Activated naive CD8-positive, alpha-beta T cell treated with anti-CD3 and anti-CD28 coated beads, Interleukin-2, amount 50 U/mL, for 24 hours (primary cell): ENCODE results near the gene GPR63.

Experiments
- ATAC-seq: fragments of 150-1000 bp; cut with Tn5 transposase; one replicate; pipeline ENCODE4 v1.10.0; 2021
- DNase-seq: peaks from one replicate; pipeline ENCODE4 v3.0.0; 2021
- H3K27ac Mint-ChIP-seq: one replicate; pipeline ENCODE4 v1.8.0; 2021; ENCODE audit warnings: mild to moderate bottlenecking, mixed read lengths
- H3K27me3 Mint-ChIP-seq: one replicate; pipeline ENCODE4 v1.8.0; 2021; ENCODE audit warnings: mixed read lengths
- H3K36me3 Mint-ChIP-seq: one replicate; pipeline ENCODE4 v1.8.0; 2021; ENCODE audit warnings: low read depth, mixed read lengths
- H3K4me1 Mint-ChIP-seq: one replicate; pipeline ENCODE4 v1.8.0; 2021; ENCODE audit warnings: mixed read lengths
- H3K4me3 Mint-ChIP-seq: one replicate; pipeline ENCODE4 v1.8.0; 2021; ENCODE audit warnings: mild to moderate bottlenecking, moderate library complexity, mixed read lengths
- H3K9me3 Mint-ChIP-seq: one replicate; pipeline ENCODE4 v1.8.0; 2021; ENCODE audit warnings: mixed read lengths

GPR63 gene

DNA sequence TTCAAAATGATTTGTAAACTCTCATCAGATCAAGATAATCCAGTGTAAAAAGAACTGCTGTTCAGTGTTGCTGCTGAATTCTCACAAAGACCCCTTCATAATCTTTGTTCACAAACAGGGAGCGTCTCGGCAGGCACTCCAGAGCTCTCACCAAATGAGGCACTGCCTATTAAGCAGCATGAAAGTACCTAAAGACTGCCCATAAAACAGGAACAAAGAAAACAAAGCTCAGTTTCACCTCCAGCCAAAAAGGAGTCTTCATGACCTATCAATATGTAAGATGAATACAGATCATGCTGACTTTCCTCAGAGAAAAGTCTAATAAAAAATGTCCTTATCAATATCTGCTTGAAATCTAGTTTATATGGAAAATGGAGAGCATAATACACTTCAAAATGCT is 41.8 kb downstream of the GPR63 start:
- ATAC-seq = no peak

DNA sequence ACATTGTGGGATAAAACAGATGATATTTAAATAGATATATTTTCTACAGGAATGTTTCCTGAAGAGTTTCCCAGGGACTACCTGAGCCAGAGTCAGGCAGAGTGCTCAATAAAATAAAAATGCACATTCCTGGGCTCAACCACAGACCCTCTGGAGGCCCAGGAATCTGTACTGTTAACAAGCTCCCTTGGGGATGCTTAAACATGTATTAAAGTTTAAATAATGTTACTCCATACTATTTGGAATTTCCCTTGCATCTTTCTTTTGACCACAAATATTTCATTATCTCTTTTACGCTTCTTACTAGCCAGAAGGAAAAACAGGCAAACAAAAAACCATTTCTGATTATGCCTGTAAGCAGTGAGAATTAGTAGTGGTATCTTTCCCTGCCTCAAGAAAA is 42.3 kb downstream of the GPR63 start:
- Mint-ChIP-seq H3K4me1 (no peaks in the 10 kb centered on the region), H3K9me3 (peaks cover 3% of the 10 kb centered on the region), H3K27ac (no peak overlapping the region), H3K36me3 (no peaks in the 10 kb centered on the region), H3K4me3 (no peak overlapping the region), H3K27me3 (peaks cover 2% of the 10 kb centered on the region)
- ATAC-seq (no peak), DNase-seq (no peak)

More for the DNA sequence above, 41.8 kb downstream of the GPR63 start:
- H3K27me3 Mint-ChIP-seq = peaks cover 2% of the 10 kb centered on the region
- DNase-seq = no peak
- H3K36me3 Mint-ChIP-seq = no peaks in the 10 kb centered on the region
- H3K4me3 Mint-ChIP-seq = no peak overlapping the region
- no peaks in the 10 kb centered on the region for H3K9me3 Mint-ChIP-seq
- no peak overlapping the region for H3K27ac Mint-ChIP-seq
- H3K4me1 Mint-ChIP-seq = no peaks in the 10 kb centered on the region

DNA sequence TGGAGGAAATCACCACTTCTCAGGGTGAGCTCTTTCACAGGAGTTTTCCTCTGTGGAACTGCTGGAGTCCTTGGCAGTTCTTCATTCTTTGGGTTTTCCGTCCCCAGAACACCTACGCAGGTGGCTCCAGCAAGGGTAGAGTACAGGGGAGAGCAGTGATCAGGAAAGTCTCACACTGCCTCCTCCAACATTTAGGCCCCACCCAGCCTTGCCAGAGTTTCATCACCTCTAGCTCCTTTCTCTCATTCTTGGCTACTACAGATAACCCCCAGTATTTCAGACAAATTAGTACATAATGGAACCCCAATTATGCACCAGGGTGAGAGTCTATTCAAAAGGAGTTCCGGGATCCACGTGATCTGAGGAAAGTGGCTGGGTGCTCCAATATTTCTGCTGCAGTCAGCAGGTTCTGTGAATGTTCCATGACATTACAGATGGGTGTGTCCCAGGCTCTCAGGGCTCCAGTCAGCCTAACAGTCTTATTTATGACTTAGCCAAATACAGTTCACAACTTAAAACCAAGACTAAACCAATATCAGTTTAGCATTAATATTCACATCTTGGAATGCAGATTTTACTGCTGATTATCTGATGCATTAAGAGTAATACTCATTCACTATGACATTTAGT is 44.6 kb downstream of the GPR63 start:
- H3K36me3 Mint-ChIP-seq = no peaks in the 10 kb centered on the region
- no peaks in the 10 kb centered on the region for H3K4me1 Mint-ChIP-seq
- no peak overlapping the region for H3K4me3 Mint-ChIP-seq
- no peak overlapping the region for H3K27ac Mint-ChIP-seq
- ATAC-seq (no peak), DNase-seq (no peak)
- peaks cover 4% of the 10 kb centered on the region for H3K9me3 Mint-ChIP-seq
- H3K27me3 Mint-ChIP-seq = peaks cover 2% of the 10 kb centered on the region

DNA sequence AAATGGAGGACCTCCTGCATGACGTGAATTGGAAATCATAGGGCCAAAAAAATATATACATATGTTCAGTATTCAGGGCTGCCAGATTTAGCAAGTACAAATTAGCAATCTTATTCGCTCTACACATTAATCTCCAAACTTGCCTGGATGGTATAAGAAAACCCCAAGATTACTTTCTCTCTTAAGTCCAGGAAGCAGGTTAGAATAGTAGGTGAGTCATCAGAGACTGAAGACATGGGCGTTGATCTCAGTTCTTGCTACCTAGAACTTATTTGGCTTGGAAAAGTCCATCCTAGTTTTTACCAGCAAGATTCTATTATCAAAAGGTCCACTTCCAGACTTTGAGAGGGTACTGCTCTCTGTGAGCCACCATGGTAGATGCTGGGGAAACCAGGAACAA is 47.4 kb downstream of the GPR63 start:
- DNase-seq = no peak
- H3K9me3 Mint-ChIP-seq = peaks cover 4% of the 10 kb centered on the region
- ATAC-seq = no peak

DNA sequence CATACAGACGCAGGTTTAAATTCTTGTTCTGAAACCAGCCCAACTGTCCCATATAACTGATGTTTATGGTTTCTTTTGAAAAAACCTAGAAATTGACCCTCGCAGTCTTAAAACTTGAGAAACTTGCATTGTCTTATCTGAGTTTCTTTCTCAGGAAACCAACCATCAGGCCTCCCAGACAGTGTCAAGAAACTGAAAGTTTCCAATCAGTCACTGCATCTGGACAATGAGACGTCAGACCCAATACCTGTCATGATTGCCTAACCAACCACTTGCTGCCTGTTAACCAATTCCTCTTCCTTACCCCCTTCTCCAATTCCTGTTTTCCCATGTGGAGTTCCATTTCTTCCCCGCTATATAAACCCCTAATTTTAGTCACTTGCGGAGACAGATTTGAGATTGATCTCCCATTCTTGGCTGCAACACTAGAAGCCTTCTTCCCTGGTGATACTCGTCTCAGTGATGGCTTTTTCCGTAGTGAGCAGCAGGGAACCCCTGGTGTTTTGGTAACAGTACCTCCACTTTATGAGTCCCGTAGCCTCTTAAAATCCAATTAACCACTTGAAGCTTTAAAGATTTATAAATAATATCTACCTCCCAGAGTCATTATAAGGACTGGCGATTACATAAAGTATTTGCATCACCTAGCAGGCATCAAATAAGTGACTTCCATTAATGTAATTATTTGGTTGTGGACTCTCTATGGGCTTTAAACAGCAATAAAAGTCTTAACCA is 49.3 kb downstream of the GPR63 start:
- Mint-ChIP-seq H3K27me3 (no peaks in the 10 kb centered on the region), H3K4me3 (no peak overlapping the region), H3K4me1 (no peaks in the 10 kb centered on the region), H3K27ac (no peak overlapping the region), H3K9me3 (peaks cover 4% of the 10 kb centered on the region), H3K36me3 (no peaks in the 10 kb centered on the region)
- ATAC-seq (no peak), DNase-seq (no peak)

More for the DNA sequence above, 47.4 kb downstream of the GPR63 start:
- Mint-ChIP-seq H3K36me3 (no peaks in the 10 kb centered on the region), H3K27me3 (no peaks in the 10 kb centered on the region), H3K4me3 (no peak overlapping the region), H3K4me1 (no peaks in the 10 kb centered on the region), H3K27ac (no peak overlapping the region)

DNA sequence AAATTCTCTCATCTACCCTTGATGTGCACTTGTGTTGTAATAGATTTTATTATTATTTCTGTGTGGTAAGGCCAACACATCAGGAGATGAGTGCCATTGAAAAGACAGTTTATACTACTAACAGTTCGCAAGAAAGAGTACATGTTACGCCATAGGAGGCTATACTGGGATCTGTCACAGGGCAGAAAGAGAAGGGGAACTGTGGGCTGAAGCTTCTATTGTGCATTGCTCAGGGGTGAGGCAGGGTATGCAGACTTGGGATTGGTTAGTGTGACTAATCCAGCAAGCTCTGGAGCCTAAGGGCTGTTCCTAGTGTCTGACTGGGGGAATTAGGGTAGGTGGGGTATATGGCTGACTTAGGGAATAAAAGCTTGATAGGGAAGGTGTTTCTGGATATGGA is 50.9 kb downstream of the GPR63 start:
- Mint-ChIP-seq H3K9me3 (peaks cover 4% of the 10 kb centered on the region), H3K4me3 (no peak overlapping the region), H3K36me3 (no peaks in the 10 kb centered on the region), H3K4me1 (no peaks in the 10 kb centered on the region), H3K27me3 (no peaks in the 10 kb centered on the region), H3K27ac (no peak overlapping the region)
- DNase-seq = no peak
- no peak for ATAC-seq

DNA sequence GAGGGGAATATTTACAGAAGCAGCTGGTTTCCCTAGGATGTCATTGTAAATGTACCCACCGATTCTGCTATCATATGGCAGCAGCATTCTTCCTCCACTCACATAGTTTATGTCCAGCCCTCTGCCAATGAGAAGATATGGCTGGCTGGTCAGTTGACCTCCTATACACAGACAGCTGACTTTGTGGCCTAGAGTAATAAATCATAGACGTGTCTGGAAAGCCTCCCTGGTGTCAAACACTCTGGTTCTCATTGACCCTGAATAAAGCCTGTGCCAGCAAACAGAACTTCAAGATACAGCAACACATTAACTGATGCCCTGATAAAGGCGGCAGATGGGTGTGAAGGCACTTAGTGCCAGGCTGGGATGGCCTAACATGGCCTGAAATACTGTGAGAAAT is 52.6 kb downstream of the GPR63 start:
- no peaks in the 10 kb centered on the region for H3K9me3 Mint-ChIP-seq
- no peak for ATAC-seq
- no peak for DNase-seq
- H3K27me3 Mint-ChIP-seq = no peaks in the 10 kb centered on the region
- no peaks in the 10 kb centered on the region for H3K4me1 Mint-ChIP-seq
- no peaks in the 10 kb centered on the region for H3K36me3 Mint-ChIP-seq
- H3K4me3 Mint-ChIP-seq = no peak overlapping the region
- no peak overlapping the region for H3K27ac Mint-ChIP-seq

DNA sequence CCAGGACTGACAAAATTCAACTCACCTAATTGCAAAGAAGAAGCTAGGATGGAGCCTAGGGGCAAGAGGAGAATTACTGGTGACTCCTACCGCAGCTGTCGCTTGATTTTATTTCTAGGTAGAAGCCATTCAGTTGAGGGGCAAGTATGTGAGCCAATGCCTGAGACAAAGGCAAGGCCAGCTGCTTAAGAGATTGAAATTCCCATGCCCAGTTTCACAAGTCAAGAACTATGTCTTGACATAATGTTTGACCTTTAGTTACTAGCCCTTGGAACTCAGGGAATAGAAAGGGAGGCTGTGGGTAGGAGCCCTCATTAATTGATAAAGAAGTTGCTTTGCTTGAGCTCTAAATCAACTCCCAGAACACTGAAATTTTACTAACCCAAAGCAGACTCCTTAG is 54.0 kb downstream of the GPR63 start:
- Mint-ChIP-seq H3K36me3 (no peaks in the 10 kb centered on the region), H3K4me1 (no peaks in the 10 kb centered on the region), H3K4me3 (no peak overlapping the region), H3K27ac (no peak overlapping the region), H3K9me3 (no peaks in the 10 kb centered on the region), H3K27me3 (no peaks in the 10 kb centered on the region)
- ATAC-seq (no peak), DNase-seq (no peak)

DNA sequence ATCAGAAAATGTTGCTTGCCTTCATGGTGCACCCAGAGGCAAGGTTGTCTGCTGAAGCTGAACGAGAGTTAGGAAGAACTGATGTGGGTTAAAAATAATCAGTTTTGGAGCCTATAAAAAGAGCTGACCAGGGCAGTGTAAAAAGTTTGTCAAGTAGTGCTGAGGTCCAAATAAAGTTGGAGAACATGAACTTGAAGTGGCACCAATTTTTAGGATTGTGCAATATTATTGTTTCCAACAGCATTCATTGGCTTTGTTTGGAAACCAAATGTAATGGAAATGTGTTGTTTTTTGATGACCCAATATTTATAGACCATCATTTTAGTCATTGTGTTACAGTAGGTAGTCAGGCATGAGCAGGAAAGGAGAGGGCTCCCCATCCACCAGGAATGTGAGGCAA is 55.7 kb downstream of the GPR63 start:
- no peak overlapping the region for H3K4me3 Mint-ChIP-seq
- ATAC-seq = no peak
- no peak for DNase-seq
- H3K27ac Mint-ChIP-seq = no peak overlapping the region
- H3K27me3 Mint-ChIP-seq = no peaks in the 10 kb centered on the region
- H3K4me1 Mint-ChIP-seq = no peaks in the 10 kb centered on the region
- H3K9me3 Mint-ChIP-seq = no peaks in the 10 kb centered on the region
- H3K36me3 Mint-ChIP-seq = no peaks in the 10 kb centered on the region

DNA sequence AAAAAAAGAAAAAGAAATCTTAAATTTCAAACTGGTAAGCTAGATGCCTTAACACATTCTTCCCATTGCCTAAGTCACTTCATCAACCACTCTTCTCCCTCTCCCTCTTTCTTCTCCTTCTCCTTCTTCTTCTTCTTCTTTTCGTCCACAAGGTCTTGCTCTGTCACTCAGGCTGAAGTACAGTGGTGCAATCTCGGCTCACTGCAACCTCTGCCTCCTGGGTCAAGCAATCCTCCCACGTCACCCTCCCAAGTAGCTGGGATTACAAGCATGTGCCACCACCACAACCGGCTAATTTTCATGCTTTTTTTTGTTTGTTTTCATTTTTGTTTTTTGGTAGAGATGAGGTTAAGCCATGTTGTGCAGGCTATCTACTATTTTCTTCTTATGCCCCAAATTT is 60.2 kb downstream of the GPR63 start:
- Mint-ChIP-seq H3K4me3 (no peak overlapping the region), H3K27me3 (peaks cover 4% of the 10 kb centered on the region), H3K27ac (no peak overlapping the region), H3K36me3 (no peaks in the 10 kb centered on the region), H3K4me1 (no peaks in the 10 kb centered on the region), H3K9me3 (no peaks in the 10 kb centered on the region)
- no peak for DNase-seq
- no peak for ATAC-seq

DNA sequence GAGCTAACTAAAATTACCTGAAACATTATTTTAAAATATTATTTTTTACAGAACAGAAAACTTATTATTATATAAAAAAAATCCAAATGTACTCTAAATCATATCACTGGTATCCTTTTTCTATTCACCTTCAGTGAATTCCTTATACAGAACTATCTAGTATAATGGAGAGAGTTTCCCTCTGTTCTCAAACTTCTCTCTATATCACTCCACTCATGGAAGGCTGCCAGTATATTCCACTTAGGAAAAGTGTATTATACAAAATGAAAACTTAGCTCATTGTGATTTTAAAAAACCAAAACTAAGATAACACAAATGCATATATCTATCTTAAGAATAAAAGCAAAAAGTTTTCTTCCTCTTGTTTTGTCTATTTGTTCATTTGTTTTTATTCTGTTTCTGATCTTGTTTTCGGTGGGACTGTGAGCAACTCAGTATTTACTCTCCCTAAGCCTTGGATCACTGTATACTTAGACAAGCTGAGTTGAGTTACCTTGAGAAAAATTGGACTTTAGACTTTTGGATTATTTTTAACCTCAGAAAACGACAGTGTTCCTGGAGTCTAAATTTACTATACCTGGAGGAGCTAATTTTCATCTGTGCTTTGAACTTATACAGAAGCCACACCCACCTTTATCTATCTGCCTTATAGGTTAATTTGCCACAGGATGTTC is 61.4 kb downstream of the GPR63 start:
- Mint-ChIP-seq H3K4me3 (no peak overlapping the region), H3K36me3 (no peaks in the 10 kb centered on the region), H3K27me3 (peaks cover 4% of the 10 kb centered on the region), H3K9me3 (no peaks in the 10 kb centered on the region), H3K4me1 (no peaks in the 10 kb centered on the region), H3K27ac (no peak overlapping the region)
- ATAC-seq (no peak), DNase-seq (no peak)

- H3K9me3 Mint-ChIP-seq = peaks cover 6% of the 10 kb centered on the region
- peaks cover 3% of the 10 kb centered on the region for H3K36me3 Mint-ChIP-seq
- H3K4me3 Mint-ChIP-seq = no peak overlapping the region
- no peak for DNase-seq
- H3K27ac Mint-ChIP-seq = no peak overlapping the region
- peaks cover 13% of the 10 kb centered on the region for H3K27me3 Mint-ChIP-seq
- ATAC-seq = peak; percentile 86
- no peaks in the 10 kb centered on the region for H3K4me1 Mint-ChIP-seq
These were observed 70.5 kb downstream of the GPR63 start for GRCh38 chr6:96766769-96767168.

DNA sequence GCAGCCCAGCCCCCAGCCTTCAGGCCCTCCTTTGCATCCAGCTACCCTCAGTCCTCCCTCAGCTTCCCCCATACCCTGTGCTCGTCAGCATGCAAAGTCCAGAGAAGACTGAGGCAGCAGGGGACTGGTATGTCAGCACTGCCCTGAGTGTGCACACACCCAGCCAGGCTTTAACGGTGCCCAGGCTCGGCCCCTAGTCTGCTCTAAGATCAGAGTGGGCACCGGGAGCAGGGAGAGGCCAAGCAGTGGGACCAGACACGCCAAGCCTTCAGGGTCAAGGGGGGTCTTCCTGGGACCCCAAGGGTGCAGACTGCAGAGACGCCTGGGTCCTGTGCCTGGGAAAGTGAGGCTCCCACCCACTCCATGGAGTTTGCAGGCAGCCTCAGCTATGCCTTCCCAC is 74.7 kb downstream of the GPR63 start:
- Mint-ChIP-seq H3K9me3 (no peaks in the 10 kb centered on the region), H3K27ac (no peak overlapping the region), H3K4me3 (no peak overlapping the region), H3K36me3 (no peaks in the 10 kb centered on the region), H3K4me1 (no peaks in the 10 kb centered on the region), H3K27me3 (no peaks in the 10 kb centered on the region)
- DNase-seq (no peak), ATAC-seq (no peak)

DNA sequence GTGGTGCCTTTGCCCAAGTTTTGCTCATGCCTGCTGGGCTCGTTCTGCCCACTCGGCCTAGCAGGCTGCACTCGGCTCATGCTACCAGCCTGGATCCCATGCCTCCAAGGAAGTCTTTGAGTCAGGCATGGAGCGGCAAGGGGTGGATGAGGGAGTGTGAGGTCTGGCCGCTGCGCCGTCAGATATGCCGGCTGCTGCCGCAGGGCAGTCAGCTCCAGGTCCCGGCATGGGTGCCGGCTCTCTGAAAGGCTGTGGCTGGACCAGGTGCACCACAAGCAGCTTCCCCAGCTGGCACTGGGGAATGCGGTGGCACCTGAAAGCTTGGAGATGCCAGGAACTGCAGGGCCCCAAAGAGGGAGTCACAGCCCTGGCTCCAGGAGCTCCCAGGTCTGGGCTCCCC is 75.5 kb downstream of the GPR63 start:
- Mint-ChIP-seq H3K27ac (no peak overlapping the region), H3K4me3 (no peak overlapping the region), H3K9me3 (no peaks in the 10 kb centered on the region), H3K4me1 (no peaks in the 10 kb centered on the region), H3K36me3 (no peaks in the 10 kb centered on the region), H3K27me3 (peaks cover 3% of the 10 kb centered on the region)
- ATAC-seq (no peak), DNase-seq (no peak)

DNA sequence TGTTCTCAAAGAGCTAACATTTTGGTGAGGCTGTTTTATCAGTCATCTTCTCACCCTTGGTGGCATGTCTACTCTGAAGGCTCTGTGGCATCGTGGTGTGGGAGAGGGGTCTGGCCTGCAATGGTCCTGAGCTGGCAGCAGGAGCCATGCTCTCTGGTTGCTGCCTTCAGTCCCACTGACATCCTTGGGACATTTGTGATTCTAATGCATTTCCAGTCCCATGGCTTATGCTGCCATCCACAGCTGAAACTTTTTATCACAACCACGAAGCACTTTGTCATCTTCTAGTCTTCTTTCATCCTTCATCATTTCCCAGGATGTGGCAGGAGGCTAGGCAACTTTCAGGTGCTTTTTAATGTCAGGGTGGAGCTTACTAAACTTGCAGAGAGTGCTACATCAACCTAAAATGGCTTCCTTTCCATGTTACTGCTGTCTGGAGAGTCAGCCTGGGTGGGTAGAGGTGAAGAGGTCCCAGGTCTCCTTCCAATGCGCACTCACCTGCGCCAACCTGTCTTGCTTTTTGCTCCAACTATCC is 77.1 kb downstream of the GPR63 start:
- Mint-ChIP-seq H3K4me1 (no peaks in the 10 kb centered on the region), H3K36me3 (no peaks in the 10 kb centered on the region), H3K9me3 (no peaks in the 10 kb centered on the region), H3K4me3 (no peak overlapping the region), H3K27me3 (peaks cover 7% of the 10 kb centered on the region), H3K27ac (no peak overlapping the region)
- peak; percentile 45 for ATAC-seq
- no peak for DNase-seq
